Activated CD8-positive, alpha-beta T cell treated with anti-CD3 and anti-CD28 coated beads for 36 hours (primary cell): Measurements from ENCODE around the gene FBXW11. TPM values are rescaled to one million over a fixed set of nuclear protein-coding genes. Genes with fewer than 3 reads are reported as not detected.
"Not testable (repeated sequence)": the region's sequence is repeated elsewhere in the genome, so short reads cannot be mapped to it uniquely, and the experiment has no call there.

ENCODE experiments used
- ATAC-seq: fragments of 200-7000 bp; cut with Tn5 transposase; one replicate; pipeline ENCODE4 v1.10.0; 2021; ENCODE audit warnings: mild to moderate bottlenecking, moderate library complexity
- CTCF ChIA-PET: fragments of 350-600 bp; sonication (Branson Sonifier 250); formaldehyde crosslinking; loops from one replicate; lab custom pipeline; 2021; ENCODE audit warnings: antibody characterized with exemption; lab: Charles Lee
- POLR2A ChIA-PET: fragments of 350-600 bp; sonication (Branson Sonifier 250); formaldehyde crosslinking; loops from one replicate; lab custom pipeline; 2021; ENCODE audit warnings: antibody characterized with exemption; lab: Charles Lee
- DNase-seq: peaks from one replicate; pipeline ENCODE4 v3.0.0-alpha.2; 2020
- H3K27ac Mint-ChIP-seq: one replicate; pipeline ENCODE4 v1.8.0; 2021; ENCODE audit warnings: mild to moderate bottlenecking, mixed read lengths
- H3K27me3 Mint-ChIP-seq: one replicate; pipeline ENCODE4 v1.8.0; 2021; ENCODE audit warnings: mixed read lengths
- H3K36me3 Mint-ChIP-seq: one replicate; pipeline ENCODE4 v1.8.0; 2021; ENCODE audit warnings: low read depth, mixed read lengths
- H3K4me1 Mint-ChIP-seq: one replicate; pipeline ENCODE4 v1.8.0; 2021; ENCODE audit warnings: low read depth, mixed read lengths
- H3K4me3 Mint-ChIP-seq: one replicate; pipeline ENCODE4 v1.8.0; 2021; ENCODE audit warnings: mild to moderate bottlenecking, moderate library complexity, mixed read lengths
- H3K9me3 Mint-ChIP-seq: one replicate; pipeline ENCODE4 v1.8.0; 2021; ENCODE audit warnings: mixed read lengths
- intact Hi-C: fragments of 100-400 bp; cut with micrococcal nuclease; formaldehyde crosslinking; loops from one replicate; pipeline ENCODE4 v1.10.0; 2022
- total RNA-seq, 2 experiments: library from RNA; stranded (reverse); gene quantifications; one replicate each; pipeline ENCODE4 v1.2.3, GENCODE V29; 2021
- TF ChIP-seq, protein P1 (sequence below): fragments of 200-600 bp; IDR thresholded peaks from one replicate; pipeline ENCODE4 v1.8.0; 2022; ENCODE audit warnings: antibody characterized with exemption, mild to moderate bottlenecking

FBXW11 gene
- total RNA-seq, 2 experiments from 2014 or later, result 49.3 to 52.6 TPM

- H3K27ac Mint-ChIP-seq, result no peak overlapping the region
- intact Hi-C loops, result no loop called here
- peaks cover 56% of the 10 kb centered on the region for H3K4me1 Mint-ChIP-seq
- ATAC-seq (no peak), DNase-seq (no peak)
- ChIA-PET POLR2A (interaction anchor here (0.8 kb wide), 2 partner anchors 8 kb away, joined by 3 read pairs; no protein-coding TSS in a partner anchor), CTCF (interaction anchor here (2.9 kb wide), 1 partner anchor 40 kb away, joined by 12 read pairs; no protein-coding TSS in a partner anchor)
- H3K4me3 Mint-ChIP-seq, result no peak overlapping the region
- no peaks in the 10 kb centered on the region for H3K27me3 Mint-ChIP-seq
- no peaks in the 10 kb centered on the region for H3K9me3 Mint-ChIP-seq
- peaks cover 9% of the 10 kb centered on the region for H3K36me3 Mint-ChIP-seq
- TF ChIP-seq, protein P1, sequence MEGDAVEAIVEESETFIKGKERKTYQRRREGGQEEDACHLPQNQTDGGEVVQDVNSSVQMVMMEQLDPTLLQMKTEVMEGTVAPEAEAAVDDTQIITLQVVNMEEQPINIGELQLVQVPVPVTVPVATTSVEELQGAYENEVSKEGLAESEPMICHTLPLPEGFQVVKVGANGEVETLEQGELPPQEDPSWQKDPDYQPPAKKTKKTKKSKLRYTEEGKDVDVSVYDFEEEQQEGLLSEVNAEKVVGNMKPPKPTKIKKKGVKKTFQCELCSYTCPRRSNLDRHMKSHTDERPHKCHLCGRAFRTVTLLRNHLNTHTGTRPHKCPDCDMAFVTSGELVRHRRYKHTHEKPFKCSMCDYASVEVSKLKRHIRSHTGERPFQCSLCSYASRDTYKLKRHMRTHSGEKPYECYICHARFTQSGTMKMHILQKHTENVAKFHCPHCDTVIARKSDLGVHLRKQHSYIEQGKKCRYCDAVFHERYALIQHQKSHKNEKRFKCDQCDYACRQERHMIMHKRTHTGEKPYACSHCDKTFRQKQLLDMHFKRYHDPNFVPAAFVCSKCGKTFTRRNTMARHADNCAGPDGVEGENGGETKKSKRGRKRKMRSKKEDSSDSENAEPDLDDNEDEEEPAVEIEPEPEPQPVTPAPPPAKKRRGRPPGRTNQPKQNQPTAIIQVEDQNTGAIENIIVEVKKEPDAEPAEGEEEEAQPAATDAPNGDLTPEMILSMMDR, result no peak
Observed at GRCh38 chr5:171952021-171952420, 54.4 kb downstream of the FBXW11 start.

GRCh38 chr5:171951218-171951617 is 55.2 kb downstream of the FBXW11 start:
- no peak overlapping the region for H3K4me3 Mint-ChIP-seq
- H3K4me1 Mint-ChIP-seq, result peaks cover 52% of the 10 kb centered on the region
- no peak for DNase-seq
- POLR2A ChIA-PET, result interaction anchor here (0.7 to 0.8 kb wide), 3 partner anchors 8 to 1691 kb away, joined by 3 to 5 read pairs (median 3); no protein-coding TSS in a partner anchor
- H3K27ac Mint-ChIP-seq, result no peak overlapping the region
- no peaks in the 10 kb centered on the region for H3K27me3 Mint-ChIP-seq
- CTCF ChIA-PET, result interaction anchor here (2.9 kb wide), 1 partner anchor 39 kb away, joined by 12 read pairs; no protein-coding TSS in a partner anchor
- no peak for ATAC-seq
- intact Hi-C loops, result no loop called here
- no peaks in the 10 kb centered on the region for H3K9me3 Mint-ChIP-seq
- TF ChIP-seq, protein P1, result no peak
- H3K36me3 Mint-ChIP-seq, result peaks cover 13% of the 10 kb centered on the region

GRCh38 chr5:171946000-171946781 is 60.2 kb downstream of the FBXW11 start:
- Mint-ChIP-seq H3K27ac (no peak overlapping the region), H3K27me3 (no peaks in the 10 kb centered on the region), H3K4me3 (no peak overlapping the region), H3K4me1 (peaks cover 44% of the 10 kb centered on the region), H3K9me3 (no peaks in the 10 kb centered on the region), H3K36me3 (peaks cover 13% of the 10 kb centered on the region)
- no peak for ATAC-seq
- intact Hi-C loops, result no loop called here
- CTCF ChIA-PET, result interaction anchor here (1.2 to 1.3 kb wide), 2 partner anchors 7 to 35 kb away, joined by 3 read pairs; no protein-coding TSS in a partner anchor
- TF ChIP-seq, protein P1, result no peak
- POLR2A ChIA-PET, result no interaction called here
- DNase-seq, result no peak

DNA sequence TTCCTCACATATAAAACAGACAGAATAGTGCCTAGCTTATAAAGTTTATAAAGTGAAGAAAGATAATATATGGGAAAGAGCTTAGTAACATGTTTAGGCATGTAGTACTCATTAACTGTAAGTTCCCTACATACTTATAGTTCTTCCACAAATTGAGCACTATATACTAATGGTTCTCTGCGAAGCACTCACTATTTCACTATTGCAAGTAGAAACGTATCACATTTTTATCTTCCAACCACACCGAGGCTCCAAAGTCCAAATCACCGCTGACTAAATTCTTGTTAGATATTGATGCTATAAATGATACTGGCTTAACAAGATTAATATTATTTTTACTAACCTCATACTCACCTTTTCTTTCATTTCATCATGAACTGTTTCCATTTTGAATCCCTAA is 61.0 kb downstream of the FBXW11 start:
- Mint-ChIP-seq H3K9me3 (no peaks in the 10 kb centered on the region), H3K4me3 (no peak overlapping the region), H3K36me3 (peaks cover 13% of the 10 kb centered on the region), H3K4me1 (peaks cover 48% of the 10 kb centered on the region), H3K27ac (no peak overlapping the region), H3K27me3 (no peaks in the 10 kb centered on the region)
- CTCF ChIA-PET, result interaction anchor here (0.9 to 1.3 kb wide), 3 partner anchors 8 to 34 kb away, joined by 3 to 5 read pairs (median 3); no protein-coding TSS in a partner anchor
- intact Hi-C loops, result no loop called here
- ATAC-seq (no peak), DNase-seq (no peak)
- POLR2A ChIA-PET, result interaction anchor here (0.8 kb wide), 1 partner anchor 11 kb away, joined by 4 read pairs; no protein-coding TSS in a partner anchor
- TF ChIP-seq, protein P1, result no peak

GRCh38 chr5:171945066-171945465 is 61.4 kb downstream of the FBXW11 start:
- no peak overlapping the region for H3K27ac Mint-ChIP-seq
- H3K9me3 Mint-ChIP-seq, result no peaks in the 10 kb centered on the region
- ChIA-PET CTCF (interaction anchor here (0.9 to 1.3 kb wide), 3 partner anchors 8 to 34 kb away, joined by 3 to 5 read pairs (median 3); no protein-coding TSS in a partner anchor), POLR2A (interaction anchor here (0.8 kb wide), 1 partner anchor 12 kb away, joined by 4 read pairs; no protein-coding TSS in a partner anchor)
- intact Hi-C loops, result no loop called here
- H3K27me3 Mint-ChIP-seq, result no peaks in the 10 kb centered on the region
- H3K4me1 Mint-ChIP-seq, result peaks cover 52% of the 10 kb centered on the region
- no peak overlapping the region for H3K4me3 Mint-ChIP-seq
- TF ChIP-seq, protein P1, result no peak
- peaks cover 14% of the 10 kb centered on the region for H3K36me3 Mint-ChIP-seq
- no peak for DNase-seq
- no peak for ATAC-seq

GRCh38 chr5:171942112-171942516 is 64.3 kb downstream of the FBXW11 start:
- H3K27ac Mint-ChIP-seq, result peak overlapping the region; percentile 71
- H3K9me3 Mint-ChIP-seq, DNase-seq, H3K27me3 Mint-ChIP-seq, intact Hi-C loops, H3K4me3 Mint-ChIP-seq: not testable (repeated sequence)
- peaks cover 12% of the 10 kb centered on the region for H3K36me3 Mint-ChIP-seq
- peak; percentile 74 for ATAC-seq
- ChIA-PET CTCF (interaction anchor here (1.2 to 1.3 kb wide), 2 partner anchors 65 to 102 kb away, joined by 3 read pairs; no protein-coding TSS in a partner anchor), POLR2A (interaction anchor here (1.1 to 2.0 kb wide), 3 partner anchors 15 to 65 kb away, joined by 3 to 6 read pairs (median 4); partner anchors contain the start of gene FBXW11)
- peaks cover 42% of the 10 kb centered on the region for H3K4me1 Mint-ChIP-seq
